Measurements from ENCODE around the gene PRADC1. TPM values are rescaled to one million over a fixed set of nuclear protein-coding genes. Genes with fewer than 3 reads are reported as not detected.

PRADC1 gene
- total and polyA plus RNA-seq, 2 donors (not counting 3 experiments of a cell fraction or from before 2014, with no cell fraction given) = 19.6 to 32.7 TPM

- H3K27ac ChIP-seq (ENCODE audit: insufficient read depth, low read depth, low read length) = no peak overlapping the region
- H3K27me3 ChIP-seq (ENCODE audit: control insufficient read depth in 2 of 2, insufficient read depth in 2 of 2, low read length in 2 of 2) = no peaks in the 10 kb centered on the region
- no TSS peak for BruUV-seq (replicated peaks)
- no peaks in the 10 kb centered on the region for H3K36me3 ChIP-seq (ENCODE audit: control insufficient read depth in 2 of 2, extremely low read depth in 1 of 2, insufficient read depth in 2 of 2, low read length in 2 of 2)
- TF ChIP-seq MAX (IDR thresholded peaks at IDR 0.05; ENCODE audit: insufficient read depth, insufficient read length) (peak; percentile 85), MYC (IDR thresholded peaks at IDR 0.05; ENCODE audit: low read depth, low read length) (no peak), POLR2AphosphoS5 (IDR thresholded peaks at IDR 0.05; ENCODE audit: insufficient read depth, low read depth, low read length) (no peak), CTCF (IDR thresholded peaks at IDR 0.05; ENCODE audit: extremely low read depth in 1 of 2, insufficient read depth in 1 of 2, low read depth in 1 of 2, low read length in 2 of 2) (peak; percentile 39 to 64), JUN (IDR thresholded peaks at IDR 0.05; ENCODE audit: borderline replicate concordance, insufficient read depth, insufficient read length, low read depth) (no peak), FOS (IDR thresholded peaks at IDR 0.05; ENCODE audit: borderline replicate concordance, insufficient read depth, low read length) (no peak), POLR2A (IDR thresholded peaks at IDR 0.05; ENCODE audit: low read depth, low read length) (no peak), GATA2 (IDR thresholded peaks at IDR 0.05; ENCODE audit: insufficient read depth, insufficient read length, low read depth, low read length) (no peak), EZH2 (IDR thresholded peaks at IDR 0.05; ENCODE audit: borderline replicate concordance, low read depth, low read length, severe bottlenecking) (no peak)
- no peaks in the 10 kb centered on the region for H3K79me2 ChIP-seq (ENCODE audit: control insufficient read depth, insufficient read depth, low read length)
- no peak overlapping the region for H3K9ac ChIP-seq (replicated peaks; ENCODE audit: extremely low read depth, insufficient read depth, low read length)
- H2AFZ ChIP-seq (ENCODE audit: low read depth, low read length) = no peak overlapping the region
- ChIA-PET POLR2A (no interaction called here), CTCF (interaction anchor here (1.0 to 1.9 kb wide), 6 partner anchors 9 to 367 kb away, joined by 3 to 5 read pairs (median 4); no protein-coding TSS in a partner anchor)
- DNase-seq (ENCODE audit: low read depth, low spot score) (peak; percentile 43), FAIRE-seq (peak; percentile 80)
- no peaks in the 10 kb centered on the region for H3K9me3 ChIP-seq (replicated peaks; ENCODE audit: control insufficient read depth, insufficient read depth, low read length)
- dilution Hi-C loops (cut with MboI; ENCODE audit: extremely low pct_ligation_motif_present, low sequenced_read_pairs) (no loop called here), intact Hi-C loops (cut with micrococcal nuclease) (loop anchor here (5.0 kb wide), 1 partner anchor 98 kb away; no protein-coding TSS in a partner anchor)
- H4K20me1 ChIP-seq (replicated peaks; ENCODE audit: control insufficient read depth, extremely low read depth, insufficient read depth, low read length) = no peaks in the 10 kb centered on the region
- no peaks in the 10 kb centered on the region for H3K4me1 ChIP-seq (ENCODE audit: control insufficient read depth, extremely low read depth, insufficient read depth, low read length)
- no peak overlapping the region for H3K4me2 ChIP-seq (ENCODE audit: insufficient read depth, low read length)
- no peaks in the 10 kb centered on the region for H3K9me1 ChIP-seq (replicated peaks; ENCODE audit: control insufficient read depth, extremely low read depth, insufficient read depth, low read length)
- H3K4me3 ChIP-seq (replicated peaks in 1 of 3; ENCODE audit: insufficient read depth in 1 of 3, low read depth in 1 of 3, low read length in 3 of 3) = no peak overlapping the region
These were observed 27.4 kb upstream of the PRADC1 start for GRCh38 chr2:73260338-73260984.
